ENCODE measurements around the gene CRADD.

GRCh38 chr12:93743999-93744689 lies 67.0 kb downstream of the CRADD start:
- TF ChIP-seq POLR2A (IDR thresholded peaks at IDR 0.05) (no peak), EP300 (IDR thresholded peaks at IDR 0.05) (no peak), POLR2AphosphoS5 (IDR thresholded peaks at IDR 0.05) (no peak), CTCF (IDR thresholded peaks at IDR 0.05) (no peak)
